ENCODE data around the gene SYNPO2.
"Not testable (repeated sequence)": the region's sequence is repeated elsewhere in the genome, so short reads cannot be mapped to it uniquely, and the experiment has no call there.

SYNPO2 gene

GRCh38 chr4:119067670-119068360 is 179.2 kb downstream of the SYNPO2 start:
- not testable (repeated sequence) for DNase-seq (ENCODE audit: low read depth)

DNA sequence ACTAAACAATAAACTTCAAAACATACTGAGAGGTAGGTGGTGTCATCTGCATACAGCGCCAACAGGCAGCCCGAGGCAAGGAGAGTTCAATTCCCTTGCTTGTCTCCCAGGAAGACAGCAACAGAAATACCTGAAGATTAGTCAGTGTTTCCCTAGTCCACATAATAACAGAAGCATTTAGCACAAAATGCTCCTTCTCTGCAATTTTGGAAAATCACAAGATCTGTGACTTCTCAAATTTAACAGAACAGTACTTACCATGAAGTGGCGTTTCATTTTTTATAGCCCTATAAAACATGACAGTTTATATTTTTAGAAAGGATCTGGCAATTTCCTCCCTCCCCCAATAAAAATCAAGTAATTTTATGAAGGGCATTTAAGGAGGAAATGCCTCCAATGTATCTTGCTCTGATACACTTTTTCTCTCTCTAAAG is 179.9 kb downstream of the SYNPO2 start:
- no peak for DNase-seq (ENCODE audit: low read depth)

DNA sequence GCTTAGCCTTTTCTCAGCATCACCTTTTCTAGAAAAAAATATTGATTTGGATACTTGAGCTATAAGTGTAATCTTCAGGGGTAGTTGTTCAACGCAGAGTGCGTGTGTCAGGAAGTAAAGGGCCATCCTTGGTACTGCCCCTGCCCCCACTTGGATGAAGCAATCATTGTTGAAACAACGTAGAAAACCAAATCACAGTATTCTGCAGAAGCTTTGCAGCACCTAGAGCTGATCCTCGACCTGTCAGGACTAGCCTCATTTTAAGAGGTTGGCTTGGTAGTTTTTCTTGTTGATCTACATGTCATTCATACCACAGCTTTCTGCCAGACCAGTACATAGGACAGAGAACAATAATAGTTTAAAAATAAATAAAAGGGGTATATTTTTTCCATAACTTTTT is 181.6 kb downstream of the SYNPO2 start:
- DNase-seq (ENCODE audit: low read depth), result no peak

GRCh38 chr4:119080721-119081541 is 192.3 kb downstream of the SYNPO2 start:
- no peak for DNase-seq (ENCODE audit: low read depth)

DNA sequence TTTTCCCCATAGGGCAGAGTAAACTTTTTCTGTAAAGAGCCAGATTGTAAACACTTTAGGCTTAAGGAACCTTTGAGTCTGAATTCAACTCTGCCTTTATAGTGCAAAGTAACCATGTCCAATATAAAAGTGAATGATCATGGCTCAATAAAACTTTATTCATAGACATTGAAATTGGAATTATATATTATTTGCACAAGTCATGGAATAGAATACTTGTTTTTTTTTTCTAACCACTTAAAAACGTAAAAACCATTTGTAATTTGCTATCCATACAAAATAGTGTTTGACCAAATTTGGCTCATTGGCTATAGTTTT is 192.8 kb downstream of the SYNPO2 start:
- DNase-seq (ENCODE audit: low read depth), result no peak

- DNase-seq (ENCODE audit: low read depth), result no peak
These were observed 193.3 kb downstream of the SYNPO2 start for GRCh38 chr4:119081943-119082342.

DNA sequence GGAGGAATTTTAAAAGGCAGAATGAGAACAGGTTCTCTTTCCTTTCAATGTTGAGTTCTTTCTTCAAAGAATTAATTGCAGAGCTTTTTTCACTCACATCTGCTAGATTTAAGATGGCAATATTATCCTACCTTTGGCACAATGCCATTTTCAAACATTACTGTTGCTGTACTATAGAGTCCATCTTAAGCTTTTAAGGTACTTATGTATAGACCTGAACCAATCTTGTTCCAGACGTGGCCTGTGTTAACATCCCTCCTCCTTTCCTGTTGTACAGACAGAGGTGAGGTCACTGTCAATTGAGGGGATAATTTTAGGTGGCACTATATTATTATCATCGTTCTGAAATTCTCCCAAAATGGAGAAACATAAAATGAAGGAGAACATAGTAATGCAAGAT is 194.0 kb downstream of the SYNPO2 start:
- DNase-seq (ENCODE audit: low read depth), result no peak

- DNase-seq (ENCODE audit: low read depth), result no peak
These were observed 195.9 kb downstream of the SYNPO2 start for GRCh38 chr4:119084513-119084912.

DNA sequence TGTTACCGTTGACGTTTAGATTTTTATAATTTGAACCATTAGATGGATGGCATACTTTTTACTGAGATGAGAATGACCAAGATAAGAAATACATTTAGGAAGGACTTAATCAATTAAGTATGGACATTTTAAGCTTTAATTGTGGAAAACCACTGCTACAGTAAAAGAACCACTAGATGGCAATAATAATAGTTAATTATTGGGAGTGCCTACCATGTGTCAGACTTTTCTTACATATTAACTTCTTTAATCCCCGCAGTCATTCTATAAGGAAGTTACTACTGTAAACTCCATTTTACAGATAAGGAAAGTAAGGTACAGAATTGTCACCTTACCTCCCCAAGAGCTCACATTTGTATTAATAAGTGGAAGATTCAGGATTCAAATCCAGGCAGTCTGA is 198.5 kb downstream of the SYNPO2 start:
- no peak for DNase-seq (ENCODE audit: low read depth)

DNA sequence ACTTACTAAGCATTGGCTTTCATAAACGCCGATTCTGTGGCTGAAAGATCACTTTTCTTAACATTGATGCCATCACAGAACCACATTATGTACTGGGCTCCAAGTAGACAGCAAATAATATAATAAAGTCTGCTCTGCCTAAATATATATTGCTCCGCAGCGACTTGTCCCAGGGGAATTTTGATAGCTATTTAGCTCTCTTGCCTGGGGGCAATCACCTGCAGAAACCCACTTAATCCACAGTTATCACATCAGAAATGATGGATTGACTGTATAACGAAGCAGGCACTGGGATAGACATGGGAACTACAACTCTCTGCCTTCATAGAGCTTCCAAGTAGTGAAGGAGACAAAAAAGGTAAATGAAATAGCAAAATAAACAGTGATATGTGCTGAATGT is 199.0 kb downstream of the SYNPO2 start:
- DNase-seq (ENCODE audit: low read depth), result no peak

GRCh38 chr4:119093042-119093827 is 204.6 kb downstream of the SYNPO2 start:
- no peak for DNase-seq (ENCODE audit: low read depth)

GRCh38 chr4:119097282-119097900 is 208.7 kb downstream of the SYNPO2 start:
- DNase-seq (ENCODE audit: low read depth), result no peak

- no peak for DNase-seq (ENCODE audit: low read depth)
These were observed 209.7 kb downstream of the SYNPO2 start for GRCh38 chr4:119098306-119098705.

DNA sequence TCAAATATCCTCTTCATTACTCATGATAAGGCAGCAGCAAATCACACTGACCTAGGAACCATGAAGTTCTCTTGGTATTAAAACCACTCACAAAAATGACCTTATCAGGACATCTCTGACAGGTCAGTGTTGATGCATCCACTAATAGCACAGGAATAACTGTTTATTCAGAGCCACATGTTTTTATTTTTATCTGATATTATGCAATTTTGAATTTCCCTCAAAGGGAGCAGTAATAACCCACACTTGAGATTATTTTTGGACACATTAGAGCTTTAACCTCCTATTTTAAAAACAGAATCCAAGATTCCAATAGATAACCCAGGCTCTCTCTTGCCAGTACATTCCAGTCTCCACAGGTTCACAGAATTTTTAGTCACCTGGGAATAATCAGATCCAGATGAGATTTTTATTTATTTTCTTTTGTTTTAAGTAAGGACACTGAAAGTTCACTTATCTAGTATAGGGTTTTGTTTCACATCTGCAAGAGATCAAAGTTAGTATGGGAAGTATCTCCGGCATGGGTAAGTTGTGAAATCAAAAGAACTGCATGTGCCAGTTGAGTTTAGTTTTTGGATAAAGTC is 210.7 kb downstream of the SYNPO2 start:
- no peak for DNase-seq (ENCODE audit: low read depth)

- no peak for DNase-seq (ENCODE audit: low read depth)
These were observed 212.0 kb downstream of the SYNPO2 start for GRCh38 chr4:119100655-119101054.

GRCh38 chr4:119103263-119103662 is 214.6 kb downstream of the SYNPO2 start:
- DNase-seq (ENCODE audit: low read depth), result no peak

DNA sequence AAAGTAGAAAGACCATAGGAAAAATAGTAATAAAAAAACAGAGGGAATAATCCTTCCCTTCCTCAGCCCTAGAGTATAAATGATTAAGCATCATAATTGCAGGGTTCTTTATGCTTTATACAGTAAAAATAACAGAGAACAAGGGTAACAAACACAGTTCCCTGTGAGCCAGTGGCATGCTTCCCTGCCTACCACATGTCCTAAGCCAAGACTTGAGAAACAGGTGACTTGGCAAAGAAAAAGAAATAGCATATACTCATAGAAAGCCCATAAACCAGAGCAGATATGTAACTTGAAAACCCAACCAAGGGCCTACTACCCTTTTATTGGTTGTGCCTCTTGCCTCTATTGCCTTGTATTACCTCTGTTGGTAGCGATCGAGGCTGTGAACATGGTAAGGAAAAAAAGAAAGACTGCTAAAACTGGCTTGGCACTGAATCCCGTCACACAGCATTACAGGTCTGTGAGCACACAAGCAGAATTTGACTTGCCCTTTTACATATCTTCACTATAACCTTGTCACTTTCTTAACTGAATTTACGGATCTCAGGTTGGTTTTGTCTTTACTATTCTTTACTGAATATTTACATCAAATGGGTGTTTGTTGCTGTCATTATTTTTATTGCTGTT is 216.1 kb downstream of the SYNPO2 start:
- no peak for DNase-seq (ENCODE audit: low read depth)

GRCh38 chr4:119105605-119106004 is 217.0 kb downstream of the SYNPO2 start:
- DNase-seq (ENCODE audit: low read depth), result no peak

- DNase-seq (ENCODE audit: low read depth), result no peak
These were observed 217.7 kb downstream of the SYNPO2 start for GRCh38 chr4:119106036-119107000.

- no peak for DNase-seq (ENCODE audit: low read depth)
These were observed 221.5 kb downstream of the SYNPO2 start for GRCh38 chr4:119110121-119110520.
